MG63 (cell line): ENCODE data around the gene DNHD1. TPM values are rescaled to one million over a fixed set of nuclear protein-coding genes. Genes with fewer than 3 reads are reported as not detected.

Source experiments
- DNase-seq: peaks from one replicate; pipeline ENCODE4 v3.0.0-alpha.2; 2020
- H3K27me3 ChIP-seq: fragments of 250-450 bp; sonication (Bioruptor Pico); 2 replicates; pipeline ENCODE4 v1.5.1; 2020; ENCODE audit warnings: mild to moderate bottlenecking, moderate library complexity
- H3K36me3 ChIP-seq: fragments of 250-450 bp; sonication (Bioruptor Pico); 2 replicates; pipeline ENCODE4 v1.5.1; 2020; ENCODE audit warnings: mild to moderate bottlenecking, moderate library complexity
- H3K4me3 ChIP-seq: fragments of 250-450 bp; sonication (Bioruptor Pico); 2 replicates; pipeline ENCODE4 v1.5.1; 2020; ENCODE audit warnings: mild to moderate bottlenecking, moderate library complexity
- H3K9me3 ChIP-seq: fragments of 250-450 bp; sonication (Bioruptor Pico); 2 replicates; pipeline ENCODE4 v1.5.1; 2020; ENCODE audit warnings: mild to moderate bottlenecking, moderate library complexity
- total RNA-seq: library from RNA; depleted of rRNA; stranded (reverse); fragments of >200 nt; shearing (Covaris generic); gene quantifications from 2 replicates; pipeline ENCODE4 v1.2.3, GENCODE V29; 2014; ENCODE audit warnings: low replicate concordance; rRNA removed

Gene DNHD1
- total RNA-seq, 1 experiment from 2014 or later = 9.1 TPM

DNA sequence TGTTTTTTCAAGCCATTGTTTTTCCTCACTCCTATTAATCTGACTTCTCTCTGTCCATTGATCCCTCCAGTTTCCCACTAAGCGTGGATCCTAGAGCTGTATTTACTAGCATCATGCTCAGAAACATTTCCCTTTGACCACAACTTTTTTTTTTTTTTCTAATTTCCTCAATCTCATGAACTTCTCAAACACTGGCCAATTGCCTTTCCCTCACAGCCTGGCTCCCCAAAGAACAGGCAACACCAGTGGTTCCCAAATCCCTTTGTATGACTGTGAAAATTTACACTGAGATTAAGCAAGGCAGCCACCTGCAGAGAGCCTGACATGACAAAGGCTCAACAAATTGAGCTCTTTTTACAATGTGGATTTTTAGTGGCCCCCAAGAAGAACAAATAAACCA is 123.6 kb downstream of the DNHD1 start:
- Histone ChIP-seq H3K4me3 (no peak overlapping the region), H3K27me3 (no peaks in the 10 kb centered on the region), H3K9me3 (no peaks in the 10 kb centered on the region), H3K36me3 (no peaks in the 10 kb centered on the region)
- no peak for DNase-seq

Other genes starting within 250 kb of the DNHD1 start
- not detected in 2 replicates for gene CCKBR, start 237.4 kb upstream of the DNHD1 start, total RNA-seq
- gene CAVIN3, start 176.8 kb upstream of the DNHD1 start, total RNA-seq = 159 and 168 TPM in 2 replicates
- 13.1 and 17.7 TPM in 2 replicates for gene SMPD1, start 106.8 kb upstream of the DNHD1 start, total RNA-seq
- 7.2 and 21.1 TPM in 2 replicates for gene APBB1, start 78.2 kb upstream of the DNHD1 start, total RNA-seq
- gene HPX, start 56.3 kb upstream of the DNHD1 start, total RNA-seq = 0.20 TPM in 1 of 2 replicates, not detected in the other
- gene TRIM3, start 23.3 kb upstream of the DNHD1 start, total RNA-seq = 12.8 and 19.8 TPM in 2 replicates
- 40.8 and 53.9 TPM in 2 replicates for gene ARFIP2, start 15.9 kb upstream of the DNHD1 start, total RNA-seq
- 28.5 and 34.4 TPM in 2 replicates for gene TIMM10B, start 15.8 kb upstream of the DNHD1 start, total RNA-seq
- 21.1 and 32.9 TPM in 2 replicates for gene RRP8, start 106.3 kb downstream of the DNHD1 start, total RNA-seq
- gene ILK, start 106.5 kb downstream of the DNHD1 start, total RNA-seq = 92.9 and 136 TPM in 2 replicates
- gene TAF10, start 114.9 kb downstream of the DNHD1 start, total RNA-seq = 59.5 and 111 TPM in 2 replicates
- 2.5 and 15.2 TPM in 2 replicates for gene TPP1, start 122.1 kb downstream of the DNHD1 start, total RNA-seq
- gene DCHS1, start 158.5 kb downstream of the DNHD1 start, total RNA-seq = 4.3 and 5.4 TPM in 2 replicates
- 77.2 and 1,705 TPM in 2 replicates for gene MRPL17, start 186.1 kb downstream of the DNHD1 start, total RNA-seq